Activated naive CD4-positive, alpha-beta T cell treated with anti-CD3 and anti-CD28 coated beads, Interleukin-2, amount 10 ng/mL, durations not matched to agents 7 days and 5 days (primary cell): ENCODE measurements around the gene ACSL1.

Experiments used
- CTCF ChIA-PET: fragments of 350-600 bp; sonication (Branson Sonifier 250); formaldehyde crosslinking; loops from one replicate; lab custom pipeline; 2021; ENCODE audit warnings: antibody characterized with exemption; lab: Charles Lee
- DNase-seq: peaks from one replicate; pipeline ENCODE4 v3.0.0-alpha.2; 2020
- H3K27ac Mint-ChIP-seq: one replicate; pipeline ENCODE4 v1.8.0; 2021; ENCODE audit warnings: mild to moderate bottlenecking, moderate library complexity, mixed read lengths
- H3K27me3 Mint-ChIP-seq: one replicate; pipeline ENCODE4 v1.8.0; 2021; ENCODE audit warnings: mild to moderate bottlenecking, mixed read lengths
- H3K36me3 Mint-ChIP-seq: one replicate; pipeline ENCODE4 v1.8.0; 2021; ENCODE audit warnings: mixed read lengths
- H3K4me1 Mint-ChIP-seq: one replicate; pipeline ENCODE4 v1.8.0; 2021; ENCODE audit warnings: mixed read lengths
- H3K4me3 Mint-ChIP-seq: one replicate; pipeline ENCODE4 v1.8.0; 2021; ENCODE audit warnings: mild to moderate bottlenecking, moderate library complexity, mixed read lengths
- H3K9me3 Mint-ChIP-seq: one replicate; pipeline ENCODE4 v1.8.0; 2021; ENCODE audit warnings: mixed read lengths

ACSL1 gene

DNA sequence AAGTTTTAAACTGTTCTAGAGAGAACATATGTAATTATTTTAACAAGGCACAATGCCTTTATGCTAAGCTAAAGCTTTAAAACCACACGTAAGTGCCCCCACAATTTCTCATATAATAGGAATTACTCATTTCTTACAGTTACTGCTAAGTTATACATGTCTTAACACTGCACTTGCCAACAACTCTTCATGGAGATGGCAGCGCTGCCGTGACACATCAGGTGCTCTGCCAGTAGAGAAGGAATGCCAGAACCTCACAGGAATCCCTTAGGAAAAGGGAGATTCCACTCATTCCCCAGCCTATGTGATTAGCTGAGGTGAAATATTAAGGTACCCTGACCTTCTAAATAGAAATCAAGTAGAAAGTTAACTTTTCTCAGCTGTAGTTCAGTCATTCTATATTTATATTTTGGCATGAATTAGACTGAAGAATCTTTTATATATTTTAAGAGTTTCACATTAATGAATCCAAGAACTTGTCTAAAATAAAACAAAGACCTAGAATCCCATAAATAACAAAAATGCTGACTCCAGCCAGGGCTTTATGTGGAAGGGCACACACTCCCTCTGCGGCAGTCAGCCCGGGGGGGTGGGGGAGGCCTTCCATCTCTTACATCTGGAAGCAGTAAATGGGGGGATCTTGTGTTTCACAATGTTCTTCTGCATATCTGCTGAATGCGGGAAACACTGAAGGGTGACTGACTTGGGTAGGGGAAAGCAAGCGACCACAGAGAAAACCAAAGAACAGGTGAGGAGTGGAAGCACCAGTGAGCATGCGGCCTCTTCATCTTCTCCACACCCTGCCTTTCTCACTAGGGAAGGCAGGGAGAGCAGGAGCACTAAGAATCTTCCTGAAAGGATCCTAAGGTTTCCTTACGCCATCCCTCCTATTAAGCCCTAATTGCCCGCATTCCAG, 23.7 kb downstream of the ACSL1 start:
- H3K4me3 Mint-ChIP-seq, result no peak overlapping the region
- peaks cover 7% of the 10 kb centered on the region for H3K4me1 Mint-ChIP-seq
- H3K27ac Mint-ChIP-seq, result no peak overlapping the region

GRCh38 chr4:184798504-184798903, 27.3 kb downstream of the ACSL1 start:
- H3K9me3 Mint-ChIP-seq, result no peaks in the 10 kb centered on the region
- CTCF ChIA-PET, result no interaction called here
- no peak overlapping the region for H3K27ac Mint-ChIP-seq
- no peak for DNase-seq
- H3K4me3 Mint-ChIP-seq, result no peak overlapping the region
- H3K4me1 Mint-ChIP-seq, result peaks cover 2% of the 10 kb centered on the region
- H3K27me3 Mint-ChIP-seq, result no peaks in the 10 kb centered on the region
- H3K36me3 Mint-ChIP-seq, result peaks cover 7% of the 10 kb centered on the region

More for the DNA sequence above, 23.7 kb downstream of the ACSL1 start:
- H3K9me3 Mint-ChIP-seq, result no peaks in the 10 kb centered on the region
- H3K36me3 Mint-ChIP-seq, result no peaks in the 10 kb centered on the region
- no peaks in the 10 kb centered on the region for H3K27me3 Mint-ChIP-seq
- CTCF ChIA-PET, result no interaction called here
- no peak for DNase-seq

- H3K27ac Mint-ChIP-seq, result no peak overlapping the region
- no peaks in the 10 kb centered on the region for H3K9me3 Mint-ChIP-seq
- peaks cover 18% of the 10 kb centered on the region for H3K4me1 Mint-ChIP-seq
- peaks cover 7% of the 10 kb centered on the region for H3K36me3 Mint-ChIP-seq
- CTCF ChIA-PET, result interaction anchor here (0.6 to 1.7 kb wide), 3 partner anchors 12 to 1507 kb away, joined by 3 to 5 read pairs (median 3); no protein-coding TSS in a partner anchor
- DNase-seq, result no peak
- H3K27me3 Mint-ChIP-seq, result no peaks in the 10 kb centered on the region
- no peak overlapping the region for H3K4me3 Mint-ChIP-seq
Observed at GRCh38 chr4:184796906-184797305, 28.9 kb downstream of the ACSL1 start.

DNA sequence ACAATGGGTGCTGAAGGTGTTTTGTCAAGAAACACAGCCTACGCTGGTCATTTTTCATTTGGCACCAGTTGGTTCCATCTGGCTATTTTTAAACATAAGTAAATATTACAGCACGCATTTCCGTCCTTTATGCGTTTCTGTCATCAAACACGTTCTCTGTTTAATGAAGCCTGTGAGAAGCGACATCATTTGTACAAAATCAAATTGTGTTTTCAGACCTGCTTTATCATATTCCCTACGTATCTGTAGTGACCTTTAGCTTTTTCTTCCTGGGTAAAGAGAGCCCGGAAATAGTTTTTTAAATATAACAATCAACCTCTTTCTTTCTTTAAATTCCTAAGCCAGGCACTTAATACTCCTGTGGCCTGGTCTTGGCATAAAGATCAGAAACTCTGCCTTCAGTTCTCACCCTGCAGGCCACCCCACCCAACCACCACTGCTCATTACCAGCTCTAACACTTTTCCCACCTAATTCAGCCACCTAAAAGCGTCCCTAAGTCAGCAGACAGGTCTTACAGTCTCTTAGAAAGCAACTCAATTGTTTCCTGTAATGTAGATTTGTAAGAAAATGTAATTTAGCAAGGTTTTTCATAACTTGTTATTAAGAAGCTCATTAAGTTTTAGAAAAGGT, 30.4 kb downstream of the ACSL1 start:
- Mint-ChIP-seq H3K36me3 (peaks cover 7% of the 10 kb centered on the region), H3K27ac (no peak overlapping the region), H3K4me3 (no peak overlapping the region), H3K27me3 (peaks cover 9% of the 10 kb centered on the region), H3K9me3 (no peaks in the 10 kb centered on the region), H3K4me1 (peaks cover 30% of the 10 kb centered on the region)
- no peak for DNase-seq
- CTCF ChIA-PET, result interaction anchor here (1.7 kb wide), 1 partner anchor 13 kb away, joined by 3 read pairs; no protein-coding TSS in a partner anchor

DNA sequence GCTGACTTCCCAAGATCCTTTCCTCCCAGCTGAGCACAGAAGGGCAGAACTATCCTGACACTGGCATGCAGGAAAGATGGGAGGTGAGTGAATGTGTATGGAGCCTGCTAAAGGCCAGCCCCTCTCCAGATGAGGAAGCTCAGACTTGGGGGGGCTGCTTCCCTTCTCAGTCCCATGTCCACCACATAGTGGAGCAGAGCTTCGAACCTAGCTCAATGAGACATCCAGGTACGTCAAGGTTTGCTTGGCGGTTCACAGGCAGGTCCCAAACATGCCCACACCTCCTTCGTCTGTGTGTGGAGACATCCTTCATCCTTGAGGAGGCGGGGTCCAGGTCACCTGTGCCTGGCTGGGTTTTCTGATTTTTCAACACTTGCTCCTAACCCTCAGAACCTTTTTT, 31.3 kb downstream of the ACSL1 start:
- Mint-ChIP-seq H3K27me3 (peaks cover 9% of the 10 kb centered on the region), H3K36me3 (peaks cover 7% of the 10 kb centered on the region), H3K27ac (no peak overlapping the region), H3K4me3 (no peak overlapping the region), H3K4me1 (peaks cover 30% of the 10 kb centered on the region), H3K9me3 (no peaks in the 10 kb centered on the region)
- no peak for DNase-seq
- CTCF ChIA-PET, result no interaction called here

DNA sequence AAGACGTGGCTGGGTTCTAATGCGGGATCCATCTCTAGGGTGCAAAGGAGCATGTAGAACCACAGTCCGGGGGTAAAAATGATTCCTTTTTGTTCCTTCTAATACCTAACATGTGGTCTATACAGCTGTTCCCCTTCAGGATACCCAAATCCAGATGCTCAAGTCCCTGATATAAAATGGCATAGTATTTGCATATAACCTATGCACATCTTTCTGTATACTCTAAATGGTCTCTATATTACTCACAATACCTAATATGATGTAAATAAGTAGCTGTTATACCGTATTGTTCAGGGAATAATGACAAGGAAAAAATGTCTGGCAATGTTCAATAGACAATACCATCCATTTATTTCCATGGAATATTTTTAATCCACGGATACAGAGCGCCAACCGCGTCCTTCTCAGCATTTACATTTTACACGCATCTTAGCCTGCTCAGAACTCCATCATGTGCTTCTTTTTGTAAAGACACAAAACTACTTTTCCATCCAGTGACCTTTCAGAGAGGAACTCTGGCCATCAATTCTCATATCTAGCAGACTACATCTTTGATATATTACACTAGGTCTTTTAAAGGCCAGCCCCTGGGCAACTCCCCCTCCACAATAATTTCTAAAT, 31.9 kb downstream of the ACSL1 start:
- Mint-ChIP-seq H3K4me1 (peaks cover 30% of the 10 kb centered on the region), H3K27me3 (peaks cover 9% of the 10 kb centered on the region), H3K9me3 (no peaks in the 10 kb centered on the region), H3K36me3 (peaks cover 7% of the 10 kb centered on the region), H3K27ac (no peak overlapping the region), H3K4me3 (no peak overlapping the region)
- CTCF ChIA-PET, result interaction anchor here (1.4 kb wide), 1 partner anchor 48 kb away, joined by 5 read pairs; no protein-coding TSS in a partner anchor
- DNase-seq, result no peak

DNA sequence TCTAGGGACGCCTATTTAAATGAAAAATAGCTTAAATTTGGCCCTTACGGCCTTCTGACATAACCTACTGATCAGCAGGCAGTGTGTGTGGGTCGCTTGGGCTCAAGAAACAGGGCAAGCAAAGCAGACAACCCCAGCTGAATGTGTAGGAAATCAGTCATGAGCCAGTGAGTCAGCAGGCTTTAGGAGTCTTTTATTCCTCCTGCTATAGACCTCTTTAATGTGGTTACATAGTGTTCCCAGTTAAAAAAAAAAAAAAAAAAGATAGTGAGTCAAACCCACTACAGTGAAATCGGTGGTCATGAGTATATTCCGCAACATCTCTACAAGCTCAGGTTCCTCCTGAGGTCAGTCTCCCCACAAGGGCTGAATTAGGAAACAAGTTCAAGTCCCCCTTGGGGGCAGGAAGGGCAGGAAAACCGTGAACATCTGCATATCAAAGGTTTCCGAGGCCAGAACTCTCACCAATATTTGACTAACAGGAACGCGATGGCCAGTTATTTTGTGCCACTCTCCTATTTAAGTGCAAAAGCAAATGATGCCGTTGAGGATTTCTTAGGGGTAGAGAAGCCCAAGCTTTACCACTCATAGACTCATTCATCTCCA, 32.7 kb downstream of the ACSL1 start:
- peak; percentile 32 for DNase-seq
- Mint-ChIP-seq H3K4me1 (peaks cover 30% of the 10 kb centered on the region), H3K4me3 (no peak overlapping the region), H3K27ac (no peak overlapping the region), H3K9me3 (no peaks in the 10 kb centered on the region), H3K36me3 (peaks cover 12% of the 10 kb centered on the region), H3K27me3 (peaks cover 9% of the 10 kb centered on the region)
- CTCF ChIA-PET, result interaction anchor here (1.4 kb wide), 1 partner anchor 47 kb away, joined by 5 read pairs; no protein-coding TSS in a partner anchor

DNA sequence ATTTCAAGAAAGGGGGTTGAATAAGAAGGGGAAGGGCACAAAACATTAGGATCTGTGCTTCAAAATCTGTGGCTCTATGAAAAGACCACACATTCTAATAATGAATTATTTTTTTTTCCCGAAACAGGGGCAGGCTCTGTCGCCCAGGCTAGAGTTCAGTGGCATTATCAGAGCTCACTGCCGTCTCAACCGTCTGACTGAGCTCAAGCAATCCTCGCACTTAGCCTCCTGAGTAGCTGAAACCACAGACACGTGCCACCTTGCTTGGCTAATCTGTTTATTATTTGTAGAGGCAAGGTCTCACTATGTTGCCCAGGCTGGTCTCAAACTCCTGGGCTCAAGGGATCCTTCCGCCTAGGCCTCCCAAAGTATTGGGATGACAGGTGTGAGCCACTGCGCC, 33.4 kb downstream of the ACSL1 start:
- H3K9me3 Mint-ChIP-seq, result no peaks in the 10 kb centered on the region
- H3K4me1 Mint-ChIP-seq, result peaks cover 30% of the 10 kb centered on the region
- no peak overlapping the region for H3K4me3 Mint-ChIP-seq
- CTCF ChIA-PET, result interaction anchor here (0.6 to 1.4 kb wide), 2 partner anchors 47 to 143 kb away, joined by 3 to 5 read pairs; partner anchors contain the start of genes CASP3 and PRIMPOL
- no peak for DNase-seq
- H3K27ac Mint-ChIP-seq, result no peak overlapping the region
- H3K27me3 Mint-ChIP-seq, result peaks cover 9% of the 10 kb centered on the region
- peaks cover 12% of the 10 kb centered on the region for H3K36me3 Mint-ChIP-seq

GRCh38 chr4:184790826-184791225, 34.9 kb downstream of the ACSL1 start:
- CTCF ChIA-PET, result no interaction called here
- Mint-ChIP-seq H3K9me3 (no peaks in the 10 kb centered on the region), H3K4me1 (peaks cover 36% of the 10 kb centered on the region), H3K36me3 (peaks cover 10% of the 10 kb centered on the region), H3K4me3 (no peak overlapping the region), H3K27ac (no peak overlapping the region), H3K27me3 (peaks cover 9% of the 10 kb centered on the region)
- DNase-seq, result no peak

- CTCF ChIA-PET, result interaction anchor here (1.2 kb wide), 1 partner anchor 42 kb away, joined by 4 read pairs; no protein-coding TSS in a partner anchor
- peaks cover 9% of the 10 kb centered on the region for H3K27me3 Mint-ChIP-seq
- no peaks in the 10 kb centered on the region for H3K9me3 Mint-ChIP-seq
- H3K4me1 Mint-ChIP-seq, result peaks cover 42% of the 10 kb centered on the region
- H3K27ac Mint-ChIP-seq, result no peak overlapping the region
- H3K4me3 Mint-ChIP-seq, result no peak overlapping the region
- DNase-seq, result no peak
- H3K36me3 Mint-ChIP-seq, result peaks cover 23% of the 10 kb centered on the region
Observed at GRCh38 chr4:184787766-184788503, 37.8 kb downstream of the ACSL1 start.

DNA sequence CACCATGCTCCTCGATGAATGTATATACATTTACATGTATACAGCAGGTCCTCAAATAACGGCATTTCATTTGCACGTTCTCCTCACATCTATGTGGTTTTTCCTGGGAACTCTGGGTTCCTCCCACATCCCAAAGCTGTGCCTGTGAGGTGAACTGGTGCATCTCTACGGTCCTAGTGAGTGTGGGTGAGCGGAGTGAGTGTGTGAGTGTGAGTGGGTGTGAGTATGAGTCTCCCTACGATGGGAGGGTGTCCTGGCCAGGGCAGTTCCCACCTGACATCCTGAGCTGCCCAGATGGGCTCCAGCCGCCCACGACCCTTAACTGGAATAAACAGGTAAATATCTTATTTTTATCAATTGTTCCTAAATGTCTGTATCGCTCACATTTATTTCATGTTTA, 40.0 kb downstream of the ACSL1 start:
- peaks cover 31% of the 10 kb centered on the region for H3K4me1 Mint-ChIP-seq
- CTCF ChIA-PET, result no interaction called here
- H3K27me3 Mint-ChIP-seq, result peaks cover under 1% of the 10 kb centered on the region
- DNase-seq, result no peak
- H3K4me3 Mint-ChIP-seq, result no peak overlapping the region
- H3K36me3 Mint-ChIP-seq, result peaks cover 29% of the 10 kb centered on the region
- no peaks in the 10 kb centered on the region for H3K9me3 Mint-ChIP-seq
- H3K27ac Mint-ChIP-seq, result no peak overlapping the region

DNA sequence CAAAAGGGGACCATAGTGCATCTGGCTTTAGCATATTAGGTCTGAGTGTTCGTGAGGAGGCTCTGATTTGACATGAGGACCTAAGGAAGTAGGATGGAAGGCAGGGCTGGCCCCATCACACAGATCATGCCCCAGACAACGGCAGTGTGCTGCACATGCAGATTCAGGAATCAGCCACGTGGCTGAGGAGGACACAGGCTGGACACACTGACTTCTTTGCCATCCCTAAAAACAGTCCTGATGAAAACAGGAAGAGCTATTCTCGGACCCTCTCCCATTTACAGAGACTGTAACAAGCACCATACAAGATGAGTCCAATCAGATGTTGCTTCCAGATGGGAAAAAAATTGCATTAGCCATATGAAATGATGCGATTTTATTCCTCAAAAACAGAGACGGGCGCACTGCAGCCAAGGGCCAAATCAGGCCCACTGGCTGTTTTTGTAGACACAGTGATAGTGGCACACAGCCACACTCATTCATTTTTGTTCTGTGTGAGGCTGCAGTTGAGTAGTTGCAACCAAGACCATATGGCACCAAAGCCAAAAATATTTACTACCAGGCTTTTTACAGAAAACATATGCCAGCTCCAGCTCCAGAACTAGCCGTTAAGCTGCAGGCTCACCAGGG, 41.0 kb downstream of the ACSL1 start:
- CTCF ChIA-PET, result no interaction called here
- Mint-ChIP-seq H3K9me3 (no peaks in the 10 kb centered on the region), H3K27ac (no peak overlapping the region), H3K4me1 (peaks cover 27% of the 10 kb centered on the region), H3K4me3 (no peak overlapping the region), H3K27me3 (no peaks in the 10 kb centered on the region), H3K36me3 (peaks cover 35% of the 10 kb centered on the region)
- no peak for DNase-seq
